RWPE2 (cell line): ENCODE measurements around the gene SENP6.
A peak's percentile ranks its signal among the peaks of the same experiment; 100 is the strongest.
"Not testable (repeated sequence)": the region's sequence is repeated elsewhere in the genome, so short reads cannot be mapped to it uniquely, and the experiment has no call there.

Experiments used
- ATAC-seq: fragments of 200-7000 bp; cut with Tn5 transposase; 3 replicates; pipeline ENCODE4 v1.9.1; 2021; ENCODE audit warnings: low read depth
- DNase-seq: peaks from one replicate; pipeline ENCODE4 v3.0.0-alpha.2; 2020; ENCODE audit warnings: low spot score
- H3K27ac ChIP-seq: fragments of 450-650 bp; 2 replicates; pipeline ENCODE4 v1.5.1; 2017; ENCODE audit warnings: mild to moderate bottlenecking; ENCODE audit not compliant: poor library complexity, severe bottlenecking
- H3K27me3 ChIP-seq: fragments of 250-450 bp; sonication (Bioruptor Pico); 2 replicates; pipeline ENCODE4 v1.5.1; 2021; ENCODE audit warnings: mild to moderate bottlenecking, moderate library complexity; ENCODE audit not compliant: insufficient read depth, poor library complexity, severe bottlenecking
- H3K36me3 ChIP-seq: fragments of 250-450 bp; sonication (Bioruptor Pico); 2 replicates; pipeline ENCODE4 v1.5.1; 2020; ENCODE audit warnings: low read depth, mild to moderate bottlenecking, moderate library complexity
- H3K4me1 ChIP-seq: fragments of 250-450 bp; sonication (Bioruptor Pico); 2 replicates; pipeline ENCODE4 v1.5.1; 2021; ENCODE audit warnings: mild to moderate bottlenecking, moderate library complexity; ENCODE audit not compliant: insufficient read depth, poor library complexity, severe bottlenecking
- H3K4me3 ChIP-seq: fragments of 250-450 bp; sonication (Bioruptor Pico); 2 replicates; pipeline ENCODE4 v1.5.1; 2021; ENCODE audit warnings: mild to moderate bottlenecking, moderate library complexity; ENCODE audit not compliant: severe bottlenecking
- H3K9me3 ChIP-seq: fragments of 250-450 bp; sonication (Bioruptor Pico); 2 replicates; pipeline ENCODE4 v1.5.1; 2021; ENCODE audit warnings: mild to moderate bottlenecking, moderate library complexity; ENCODE audit not compliant: severe bottlenecking
- TF ChIP-seq, protein P1 (sequence below): fragments of 450-650 bp; IDR thresholded peaks from one replicate; pipeline ENCODE4 v1.5.1; 2017; ENCODE audit warnings: mild to moderate bottlenecking, moderate library complexity; ENCODE audit not compliant: poor library complexity, severe bottlenecking

Gene SENP6

DNA sequence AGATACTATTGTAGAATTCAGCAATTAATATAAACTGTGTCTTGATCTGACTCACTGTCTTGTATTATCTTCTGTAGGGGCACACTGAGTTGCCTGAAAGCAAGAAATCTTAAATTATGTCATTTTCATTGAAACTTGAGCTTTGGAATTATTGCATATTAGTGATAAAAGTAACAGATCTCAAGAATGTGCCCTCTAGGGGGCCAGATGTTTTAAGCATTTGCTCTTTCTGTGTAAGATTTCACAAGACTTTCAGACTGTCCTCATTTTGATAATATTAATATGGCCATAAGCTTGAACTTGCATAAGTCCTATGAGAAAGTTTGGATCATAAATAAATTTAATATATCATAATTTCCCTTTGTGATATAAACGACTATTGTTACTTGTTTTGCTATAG is 91.9 kb downstream of the SENP6 start:
- TF ChIP-seq, protein P1, sequence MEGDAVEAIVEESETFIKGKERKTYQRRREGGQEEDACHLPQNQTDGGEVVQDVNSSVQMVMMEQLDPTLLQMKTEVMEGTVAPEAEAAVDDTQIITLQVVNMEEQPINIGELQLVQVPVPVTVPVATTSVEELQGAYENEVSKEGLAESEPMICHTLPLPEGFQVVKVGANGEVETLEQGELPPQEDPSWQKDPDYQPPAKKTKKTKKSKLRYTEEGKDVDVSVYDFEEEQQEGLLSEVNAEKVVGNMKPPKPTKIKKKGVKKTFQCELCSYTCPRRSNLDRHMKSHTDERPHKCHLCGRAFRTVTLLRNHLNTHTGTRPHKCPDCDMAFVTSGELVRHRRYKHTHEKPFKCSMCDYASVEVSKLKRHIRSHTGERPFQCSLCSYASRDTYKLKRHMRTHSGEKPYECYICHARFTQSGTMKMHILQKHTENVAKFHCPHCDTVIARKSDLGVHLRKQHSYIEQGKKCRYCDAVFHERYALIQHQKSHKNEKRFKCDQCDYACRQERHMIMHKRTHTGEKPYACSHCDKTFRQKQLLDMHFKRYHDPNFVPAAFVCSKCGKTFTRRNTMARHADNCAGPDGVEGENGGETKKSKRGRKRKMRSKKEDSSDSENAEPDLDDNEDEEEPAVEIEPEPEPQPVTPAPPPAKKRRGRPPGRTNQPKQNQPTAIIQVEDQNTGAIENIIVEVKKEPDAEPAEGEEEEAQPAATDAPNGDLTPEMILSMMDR: peak; percentile 18
- no peaks in the 10 kb centered on the region for H3K27me3 ChIP-seq
- no peak overlapping the region for H3K27ac ChIP-seq
- peaks cover 57% of the 10 kb centered on the region for H3K36me3 ChIP-seq
- DNase-seq (no peak), ATAC-seq (no peak)
- no peaks in the 10 kb centered on the region for H3K4me1 ChIP-seq
- H3K9me3 ChIP-seq: no peaks in the 10 kb centered on the region
- no peak overlapping the region for H3K4me3 ChIP-seq

DNA sequence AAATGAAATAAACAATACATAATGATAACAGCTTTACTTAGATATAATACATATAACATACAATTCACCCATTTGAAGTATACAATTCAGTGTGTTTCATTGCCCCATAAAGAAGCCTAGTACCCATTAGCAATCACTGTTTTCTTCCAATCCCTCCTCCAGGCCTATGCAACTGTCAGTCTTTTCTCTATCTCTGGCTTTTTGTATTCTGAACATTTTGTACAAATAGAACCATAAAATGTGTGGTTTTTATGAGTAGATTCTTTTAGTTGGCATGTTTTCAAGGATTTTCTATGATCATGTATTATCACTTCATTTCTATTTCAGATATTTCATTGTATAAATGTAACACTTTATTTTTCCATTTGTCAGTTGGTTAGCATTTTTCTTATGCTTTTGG is 92.7 kb downstream of the SENP6 start:
- TF ChIP-seq, protein P1: no peak

DNA sequence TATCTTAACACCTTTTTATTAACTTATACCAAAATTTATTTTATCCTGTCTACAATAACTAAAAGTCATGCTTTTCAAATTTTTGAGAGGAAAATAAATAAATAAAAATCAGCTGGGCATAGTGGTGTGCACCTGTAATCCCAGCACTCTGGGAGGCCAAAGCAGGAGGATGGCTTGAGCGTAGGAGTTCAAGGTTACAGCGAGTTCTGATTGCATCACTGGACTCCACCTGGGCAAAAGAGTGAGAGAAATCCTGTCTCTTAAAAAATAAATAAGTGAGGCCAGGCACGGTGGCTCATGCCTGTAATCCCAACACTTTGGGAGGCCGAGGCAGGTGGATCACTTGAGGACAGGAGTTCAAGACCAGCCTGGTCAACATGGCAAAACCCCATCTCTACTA is 106.7 kb downstream of the SENP6 start:
- not testable (repeated sequence) for ATAC-seq, H3K9me3 ChIP-seq, H3K4me3 ChIP-seq, H3K27ac ChIP-seq, DNase-seq, H3K27me3 ChIP-seq, H3K4me1 ChIP-seq
- H3K36me3 ChIP-seq: peaks cover 61% of the 10 kb centered on the region

More for the DNA sequence above, 92.7 kb downstream of the SENP6 start:
- Histone ChIP-seq H3K36me3 (peaks cover 62% of the 10 kb centered on the region), H3K27ac (no peak overlapping the region), H3K9me3 (no peaks in the 10 kb centered on the region), H3K27me3 (no peaks in the 10 kb centered on the region), H3K4me3 (no peak overlapping the region), H3K4me1 (no peaks in the 10 kb centered on the region)
- no peak for DNase-seq
- ATAC-seq: no peak

- Histone ChIP-seq H3K36me3 (peaks cover 84% of the 10 kb centered on the region), H3K9me3 (no peaks in the 10 kb centered on the region), H3K4me3 (no peak overlapping the region), H3K27me3 (no peaks in the 10 kb centered on the region), H3K4me1 (no peaks in the 10 kb centered on the region), H3K27ac (no peak overlapping the region)
- no peak for DNase-seq
- no peak for ATAC-seq
- TF ChIP-seq, protein P1: no peak
These were observed 109.5 kb downstream of the SENP6 start for GRCh38 chr6:75711173-75711572.

DNA sequence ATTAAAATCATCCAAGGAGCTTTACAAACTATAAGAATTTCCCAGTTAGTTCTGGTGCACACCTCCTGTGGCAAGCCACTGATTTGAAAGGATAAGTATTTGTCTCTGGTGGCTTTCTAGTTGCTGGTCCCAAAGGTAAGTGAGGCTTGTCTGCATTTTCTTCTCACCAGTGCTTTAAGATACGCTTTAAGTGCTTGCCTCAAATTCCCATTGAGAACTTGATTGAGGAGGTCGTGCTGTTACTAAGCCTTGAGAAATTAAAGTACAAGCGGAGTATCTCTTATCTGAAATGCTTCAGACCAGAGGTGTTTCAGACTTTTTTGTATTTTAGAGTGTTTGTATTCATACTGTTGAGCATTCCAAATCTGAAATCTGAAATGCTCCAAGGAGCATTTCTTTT is 117.5 kb downstream of the SENP6 start:
- Histone ChIP-seq H3K36me3 (peaks cover 36% of the 10 kb centered on the region), H3K27ac (no peak overlapping the region), H3K4me1 (no peaks in the 10 kb centered on the region), H3K9me3 (no peaks in the 10 kb centered on the region), H3K4me3 (no peak overlapping the region), H3K27me3 (no peaks in the 10 kb centered on the region)
- TF ChIP-seq, protein P1: no peak
- ATAC-seq (no peak), DNase-seq (no peak)

DNA sequence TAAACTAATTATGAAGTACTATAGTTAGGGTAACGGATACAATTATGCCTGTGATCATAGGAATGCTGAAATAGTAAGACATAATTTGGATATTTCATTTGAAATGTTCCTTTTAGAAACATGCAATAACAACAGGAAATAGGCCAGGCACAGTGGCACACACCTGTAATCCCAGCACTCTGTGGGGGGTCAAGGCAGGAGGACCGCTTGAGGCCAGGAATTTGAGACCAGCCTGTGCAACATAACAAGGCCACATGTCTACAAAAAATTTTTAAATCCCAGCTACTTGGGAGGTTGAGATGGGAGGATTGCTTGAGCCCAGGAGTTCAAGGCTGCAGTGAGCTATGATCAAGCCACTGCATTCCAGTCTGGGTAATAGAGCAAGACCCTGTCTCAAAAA is 121.7 kb downstream of the SENP6 start:
- DNase-seq (no peak), ATAC-seq (no peak)
- H3K36me3 ChIP-seq: no peaks in the 10 kb centered on the region
- H3K27me3 ChIP-seq: no peaks in the 10 kb centered on the region
- H3K27ac ChIP-seq: no peak overlapping the region
- H3K4me3 ChIP-seq: no peak overlapping the region
- TF ChIP-seq, protein P1: no peak
- H3K9me3 ChIP-seq: no peaks in the 10 kb centered on the region
- no peaks in the 10 kb centered on the region for H3K4me1 ChIP-seq
